H9 (cell line): ENCODE data around the gene LRCH1. TPM values are rescaled to one million over a fixed set of nuclear protein-coding genes. Genes with fewer than 3 reads are reported as not detected.

Experiments used
- DNase-seq: peaks from one replicate; pipeline ENCODE4 v3.0.0-alpha.2; 2017
- H2AFZ ChIP-seq: one replicate; pipeline ENCODE4 v1.6.1; 2013; ENCODE audit warnings: mild to moderate bottlenecking, low read length, control low read depth, moderate library complexity
- H2AK5ac ChIP-seq: 2 replicates; pipeline ENCODE4 v1.6.1; 2013; ENCODE audit warnings: low read length, control low read depth, mixed read lengths; ENCODE audit not compliant: insufficient read length
- H2BK120ac ChIP-seq: one replicate; pipeline ENCODE4 v1.6.1; 2013; ENCODE audit warnings: low read depth, mild to moderate bottlenecking, low read length, control low read depth, inconsistent platforms; ENCODE audit not compliant: poor library complexity, severe bottlenecking
- H2BK12ac ChIP-seq: 2 replicates; pipeline ENCODE4 v1.6.1; 2013; ENCODE audit warnings: low read length, control low read depth, mixed read lengths, low read depth; ENCODE audit not compliant: insufficient read length
- H2BK15ac ChIP-seq: 2 replicates; pipeline ENCODE4 v1.6.1; 2013; ENCODE audit warnings: low read depth, low read length, control low read depth
- H2BK20ac ChIP-seq: one replicate; pipeline ENCODE4 v1.6.1; 2013; ENCODE audit warnings: low read depth, mild to moderate bottlenecking, low read length, control low read depth, inconsistent platforms; ENCODE audit not compliant: poor library complexity, severe bottlenecking
- H2BK5ac ChIP-seq: 2 replicates; pipeline ENCODE4 v1.6.1; 2013; ENCODE audit warnings: low read length, control low read depth, mixed read lengths; ENCODE audit not compliant: insufficient read length
- H3K14ac ChIP-seq: 2 replicates; pipeline ENCODE4 v1.6.1; 2013; ENCODE audit warnings: low read length, control low read depth; ENCODE audit not compliant: insufficient read depth
- H3K18ac ChIP-seq: 2 replicates; pipeline ENCODE4 v1.6.1; 2013; ENCODE audit warnings: low read depth, mild to moderate bottlenecking, mixed read lengths, low read length, control low read depth; ENCODE audit not compliant: insufficient read length
- H3K23ac ChIP-seq: 2 replicates; pipeline ENCODE4 v1.6.1; 2013; ENCODE audit warnings: low read length, control low read depth, mixed read lengths, low read depth; ENCODE audit not compliant: insufficient read length
- H3K23me2 ChIP-seq: 2 replicates; pipeline ENCODE4 v1.6.1; 2013; ENCODE audit warnings: low read depth, mild to moderate bottlenecking, mixed read lengths, low read length, control low read depth; ENCODE audit not compliant: insufficient read length, poor library complexity, severe bottlenecking
- H3K27ac ChIP-seq: 2 replicates; pipeline ENCODE4 v1.5.1; 2013; ENCODE audit warnings: low read length, control low read depth, mixed read lengths, low read depth; ENCODE audit not compliant: insufficient read length
- H3K27me3 ChIP-seq: 2 replicates; pipeline ENCODE4 v1.6.1; 2013; ENCODE audit warnings: low read length, control low read depth, inconsistent platforms; ENCODE audit not compliant: insufficient read depth
- H3K4ac ChIP-seq: 2 replicates; pipeline ENCODE4 v1.6.1; 2013; ENCODE audit warnings: low read depth, mild to moderate bottlenecking, control low read depth, inconsistent platforms, low read length, moderate library complexity
- H3K4me1 ChIP-seq: 2 replicates; pipeline ENCODE4 v1.6.1; 2013; ENCODE audit warnings: low read length, control low read depth, inconsistent platforms; ENCODE audit not compliant: insufficient read depth
- H3K4me2 ChIP-seq: 2 replicates; pipeline ENCODE4 v1.6.1; 2013; ENCODE audit warnings: low read length, control low read depth, mixed read lengths; ENCODE audit not compliant: insufficient read length, insufficient read depth
- H3K56ac ChIP-seq: 2 replicates; pipeline ENCODE4 v1.6.1; 2013; ENCODE audit warnings: low read depth, mild to moderate bottlenecking, mixed read lengths, low read length, control low read depth; ENCODE audit not compliant: insufficient read length
- H3K79me1 ChIP-seq: 2 replicates; pipeline ENCODE4 v1.6.1; 2013; ENCODE audit warnings: low read depth, mild to moderate bottlenecking, moderate library complexity, low read length, control low read depth, inconsistent platforms; ENCODE audit not compliant: insufficient read depth, poor library complexity, severe bottlenecking
- H3K79me2 ChIP-seq: 2 replicates; pipeline ENCODE4 v1.6.1; 2013; ENCODE audit warnings: low read length, control low read depth, inconsistent platforms; ENCODE audit not compliant: insufficient read depth
- H3K9ac ChIP-seq: 2 replicates; pipeline ENCODE4 v1.6.1; 2013; ENCODE audit warnings: low read length, control low read depth, mixed read lengths; ENCODE audit not compliant: insufficient read length; ENCODE audit errors: extremely low read depth
- H3K9me3 ChIP-seq: one replicate; pipeline ENCODE4 v1.6.1; 2013; ENCODE audit warnings: low read depth, low read length, inconsistent platforms; ENCODE audit not compliant: control insufficient read depth
- H3T11ph ChIP-seq: one replicate; pipeline ENCODE4 v1.6.1; 2013; ENCODE audit warnings: mild to moderate bottlenecking, low read length, control low read depth, inconsistent platforms
- H4K20me1 ChIP-seq: one replicate; pipeline ENCODE4 v1.6.1; 2013; ENCODE audit not compliant: control insufficient read depth, insufficient read length, insufficient read depth
- H4K5ac ChIP-seq: 2 replicates; pipeline ENCODE4 v1.6.1; 2013; ENCODE audit warnings: low read depth, mild to moderate bottlenecking, mixed read lengths, low read length, control low read depth; ENCODE audit not compliant: insufficient read length
- H4K8ac ChIP-seq: replicated peaks from 2 replicates; pipeline ENCODE4 v1.6.1; 2013; ENCODE audit warnings: low read length, control low read depth, mixed read lengths, low read depth; ENCODE audit not compliant: insufficient read length
- H4K91ac ChIP-seq: 2 replicates; pipeline ENCODE4 v1.6.1; 2013; ENCODE audit warnings: low read depth, mild to moderate bottlenecking, moderate library complexity, mixed read lengths, low read length, control low read depth; ENCODE audit not compliant: insufficient read length
- H3K27ac Mint-ChIP-seq, 3 experiments: 2 replicates in 2 of 3; 3 replicates in 1 of 3; pipeline ENCODE4 v1.8.0; 2020 to 2021; ENCODE audit warnings: mixed read lengths in 3 of 3, mild to moderate bottlenecking in 1 of 3, moderate library complexity in 1 of 3
- H3K27me3 Mint-ChIP-seq: 2 replicates; pipeline ENCODE4 v1.8.0; 2021; ENCODE audit warnings: low read depth, mild to moderate bottlenecking, moderate library complexity, mixed read lengths
- H3K36me3 Mint-ChIP-seq, 3 experiments: 2 replicates in 2 of 3; 3 replicates in 1 of 3; pipeline ENCODE4 v1.8.0; 2020 to 2021; ENCODE audit warnings: low read depth in 3 of 3, mixed read lengths in 3 of 3; ENCODE audit not compliant: insufficient read depth in 1 of 3
- H3K4me1 Mint-ChIP-seq, 2 experiments: 2 replicates each; pipeline ENCODE4 v1.8.0; 2020; ENCODE audit warnings: mixed read lengths in 2 of 2
- H3K4me3 Mint-ChIP-seq, 2 experiments: 2 replicates in 1 of 2; 3 replicates in 1 of 2; pipeline ENCODE4 v1.8.0; 2020 to 2021; ENCODE audit warnings: mild to moderate bottlenecking in 2 of 2, mixed read lengths in 2 of 2, moderate library complexity in 1 of 2
- H3K9me3 Mint-ChIP-seq, 2 experiments: 2 replicates in 1 of 2; 3 replicates in 1 of 2; pipeline ENCODE4 v1.8.0; 2020; ENCODE audit warnings: mild to moderate bottlenecking in 2 of 2, mixed read lengths in 2 of 2, moderate library complexity in 1 of 2
- WGBS: extraction: QIAGEN DNeasy Blood & Tissue Kit; methylation state at CpG from one replicate; pipeline ENCODE4 v1.1.7; 2013; ENCODE audit warnings: missing lambda C conversion rate, low lambda C conversion rate, mixed read lengths; ENCODE audit not compliant: insufficient read length; ENCODE audit errors: extremely low coverage; 5-methylcytosine and 5-hydroxymethylcytosine counted together
- total RNA-seq: library from RNA; stranded (reverse); gene quantifications from 2 replicates; pipeline ENCODE4 v1.2.1, GENCODE V29; 2021
- TF ChIP-seq, protein P1 (sequence below): fragments of 200-600 bp; sonication (generic); conservative IDR thresholded peaks from 3 replicates; pipeline ENCODE4 v1.8.0; 2021; ENCODE audit warnings: antibody characterized with exemption, mild to moderate bottlenecking

Gene LRCH1
- total RNA-seq, 1 experiment from 2014 or later = 8.0 TPM

- WGBS = no CpG with 5 or more reads among the region's 4 CpGs
- H3K4ac ChIP-seq = no peak overlapping the region
- H2AFZ ChIP-seq = no peak overlapping the region
- no peak overlapping the region for H2BK15ac ChIP-seq
- no peak overlapping the region for H3K27ac ChIP-seq
- H3K4me2 ChIP-seq = no peak overlapping the region
- H3K9ac ChIP-seq = no peak overlapping the region
- H3K18ac ChIP-seq = no peak overlapping the region
- no peak overlapping the region for H4K5ac ChIP-seq
- H2BK20ac ChIP-seq = no peak overlapping the region
- H2AK5ac ChIP-seq = no peak overlapping the region
- H4K20me1 ChIP-seq = no peaks in the 10 kb centered on the region
- H4K91ac ChIP-seq = no peak overlapping the region
- Mint-ChIP-seq H3K27ac (no peak overlapping the region), H3K4me3 (no peak overlapping the region), H3K36me3 (no peaks in the 10 kb centered on the region), H3K9me3 (no peaks in the 10 kb centered on the region), H3K27me3 (peaks cover 15% of the 10 kb centered on the region), H3K4me1 (peaks cover 17 to 22% of the 10 kb centered on the region in 2 experiments)
- H3K14ac ChIP-seq = no peak overlapping the region
- peaks cover 17% of the 10 kb centered on the region for H3K23me2 ChIP-seq
- H3K9me3 ChIP-seq = no peaks in the 10 kb centered on the region
- no peak overlapping the region for H4K8ac ChIP-seq
- H3K79me2 ChIP-seq = peaks cover 14% of the 10 kb centered on the region; the same call in 1 of the 2 replicates
- no peak overlapping the region for H2BK120ac ChIP-seq
- no peak overlapping the region for H2BK12ac ChIP-seq
- no peak overlapping the region for H2BK5ac ChIP-seq
- no peak overlapping the region for H3T11ph ChIP-seq
- DNase-seq = no peak
- peaks cover 4% of the 10 kb centered on the region; the same call in 1 of the 2 replicates for H3K27me3 ChIP-seq
- H3K79me1 ChIP-seq = peaks cover 2% of the 10 kb centered on the region
- H3K56ac ChIP-seq = no peak overlapping the region
- TF ChIP-seq, protein P1, sequence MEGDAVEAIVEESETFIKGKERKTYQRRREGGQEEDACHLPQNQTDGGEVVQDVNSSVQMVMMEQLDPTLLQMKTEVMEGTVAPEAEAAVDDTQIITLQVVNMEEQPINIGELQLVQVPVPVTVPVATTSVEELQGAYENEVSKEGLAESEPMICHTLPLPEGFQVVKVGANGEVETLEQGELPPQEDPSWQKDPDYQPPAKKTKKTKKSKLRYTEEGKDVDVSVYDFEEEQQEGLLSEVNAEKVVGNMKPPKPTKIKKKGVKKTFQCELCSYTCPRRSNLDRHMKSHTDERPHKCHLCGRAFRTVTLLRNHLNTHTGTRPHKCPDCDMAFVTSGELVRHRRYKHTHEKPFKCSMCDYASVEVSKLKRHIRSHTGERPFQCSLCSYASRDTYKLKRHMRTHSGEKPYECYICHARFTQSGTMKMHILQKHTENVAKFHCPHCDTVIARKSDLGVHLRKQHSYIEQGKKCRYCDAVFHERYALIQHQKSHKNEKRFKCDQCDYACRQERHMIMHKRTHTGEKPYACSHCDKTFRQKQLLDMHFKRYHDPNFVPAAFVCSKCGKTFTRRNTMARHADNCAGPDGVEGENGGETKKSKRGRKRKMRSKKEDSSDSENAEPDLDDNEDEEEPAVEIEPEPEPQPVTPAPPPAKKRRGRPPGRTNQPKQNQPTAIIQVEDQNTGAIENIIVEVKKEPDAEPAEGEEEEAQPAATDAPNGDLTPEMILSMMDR = no peak
- no peak overlapping the region for H3K23ac ChIP-seq
- H3K4me1 ChIP-seq = 0 out of 2 replicates have a peak, but pooled peaks cover 1% of the 10 kb centered on the region
Measured at GRCh38 chr13:46555722-46556417, 2.9 kb downstream of the LRCH1 start.
